ENCODE measurements around the gene ESYT3. TPM values are rescaled to one million over a fixed set of nuclear protein-coding genes. Genes with fewer than 3 reads are reported as not detected.
"Not testable (repeated sequence)": the region's sequence is repeated elsewhere in the genome, so short reads cannot be mapped to it uniquely, and the experiment has no call there.

The ESYT3 gene
- total RNA-seq, 1 donor from 2014 or later = 1.8 TPM

- H3K4me3 Mint-ChIP-seq (ENCODE audit: low read depth) = no peak overlapping the region
- DNase-seq (ENCODE audit: low spot score, unreplicated experiment) = no peak
- peaks cover 9% of the 10 kb centered on the region for H3K4me1 Mint-ChIP-seq (ENCODE audit: low read depth)
- H3K27me3 Mint-ChIP-seq = no peaks in the 10 kb centered on the region
- H3K9me3 Mint-ChIP-seq (ENCODE audit: low read depth) = peaks cover 17% of the 10 kb centered on the region
- H3K27ac Mint-ChIP-seq = no peak overlapping the region
- peaks cover 28% of the 10 kb centered on the region for H3K36me3 Mint-ChIP-seq (ENCODE audit: insufficient read depth)
- TF ChIP-seq CTCF (IDR thresholded peaks at IDR 0.05; ENCODE audit: unreplicated experiment) = no peak
Measured at GRCh38 chr3:138493804-138494606, 59.6 kb downstream of the ESYT3 start.

DNA sequence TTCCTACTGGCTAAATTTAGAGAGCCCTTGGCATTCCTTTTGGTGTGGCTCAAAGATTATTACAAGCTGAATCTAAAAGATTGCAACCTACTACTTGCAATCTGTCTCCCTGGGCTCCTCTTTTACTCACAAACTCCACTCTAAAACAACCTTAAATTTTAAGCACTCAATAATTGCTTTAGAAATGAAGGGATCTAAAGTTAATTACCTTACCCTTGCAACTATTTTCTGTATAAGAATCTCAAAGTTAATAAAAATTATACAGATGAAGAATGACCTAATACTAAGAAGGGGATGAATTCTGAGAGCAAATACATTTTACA, 60.2 kb downstream of the ESYT3 start:
- H3K27ac Mint-ChIP-seq = no peak overlapping the region
- peaks cover 13% of the 10 kb centered on the region for H3K9me3 Mint-ChIP-seq (ENCODE audit: low read depth)
- no peak for TF ChIP-seq CTCF (IDR thresholded peaks at IDR 0.05; ENCODE audit: unreplicated experiment)
- H3K4me1 Mint-ChIP-seq (ENCODE audit: low read depth) = peaks cover 9% of the 10 kb centered on the region
- no peaks in the 10 kb centered on the region for H3K27me3 Mint-ChIP-seq
- peaks cover 28% of the 10 kb centered on the region for H3K36me3 Mint-ChIP-seq (ENCODE audit: insufficient read depth)
- H3K4me3 Mint-ChIP-seq (ENCODE audit: low read depth) = no peak overlapping the region
- DNase-seq (ENCODE audit: low spot score, unreplicated experiment) = no peak

GRCh38 chr3:138495638-138496037, 61.2 kb downstream of the ESYT3 start:
- peaks cover 22% of the 10 kb centered on the region for H3K36me3 Mint-ChIP-seq (ENCODE audit: insufficient read depth)

DNA sequence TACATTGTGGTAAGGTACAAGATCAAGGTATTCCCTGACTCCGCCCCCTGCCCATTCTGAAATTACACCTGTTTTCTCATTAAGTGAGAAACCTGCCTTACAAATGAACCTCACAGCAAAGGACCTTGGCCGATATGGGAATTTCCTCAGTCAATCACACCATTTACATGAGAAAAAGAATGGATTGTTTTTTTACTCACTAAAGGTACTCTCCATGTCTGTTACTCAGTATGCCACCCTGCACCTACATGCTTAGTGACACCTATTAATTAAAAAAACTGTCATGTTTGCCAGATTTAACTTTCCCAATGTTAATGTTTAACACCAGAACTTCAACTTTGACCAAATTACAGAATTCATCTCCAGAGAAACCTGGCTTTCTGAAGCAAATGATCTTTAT, 62.0 kb downstream of the ESYT3 start:
- Mint-ChIP-seq H3K36me3 (ENCODE audit: insufficient read depth) (peaks cover 14% of the 10 kb centered on the region), H3K4me3 (ENCODE audit: low read depth) (no peak overlapping the region), H3K27ac (no peak overlapping the region), H3K4me1 (ENCODE audit: low read depth) (peaks cover 9% of the 10 kb centered on the region), H3K9me3 (ENCODE audit: low read depth) (no peaks in the 10 kb centered on the region), H3K27me3 (no peaks in the 10 kb centered on the region)
- no peak for DNase-seq (ENCODE audit: low spot score, unreplicated experiment)
- TF ChIP-seq CTCF (IDR thresholded peaks at IDR 0.05; ENCODE audit: unreplicated experiment) = no peak

More at GRCh38 chr3:138495638-138496037, 61.2 kb downstream of the ESYT3 start:
- H3K4me1 Mint-ChIP-seq (ENCODE audit: low read depth); H3K9me3 Mint-ChIP-seq (ENCODE audit: low read depth); H3K27ac Mint-ChIP-seq; H3K27me3 Mint-ChIP-seq; DNase-seq (ENCODE audit: low spot score, unreplicated experiment); H3K4me3 Mint-ChIP-seq (ENCODE audit: low read depth): not testable (repeated sequence)

GRCh38 chr3:138497021-138497420, 62.6 kb downstream of the ESYT3 start:
- no peak overlapping the region for H3K4me3 Mint-ChIP-seq (ENCODE audit: low read depth)
- H3K27ac Mint-ChIP-seq = no peak overlapping the region
- no peak for TF ChIP-seq CTCF (IDR thresholded peaks at IDR 0.05; ENCODE audit: unreplicated experiment)
- H3K36me3 Mint-ChIP-seq (ENCODE audit: insufficient read depth) = peaks cover 11% of the 10 kb centered on the region
- no peak for DNase-seq (ENCODE audit: low spot score, unreplicated experiment)
- peaks cover 9% of the 10 kb centered on the region for H3K4me1 Mint-ChIP-seq (ENCODE audit: low read depth)
- H3K9me3 Mint-ChIP-seq (ENCODE audit: low read depth) = no peaks in the 10 kb centered on the region
- no peaks in the 10 kb centered on the region for H3K27me3 Mint-ChIP-seq

DNA sequence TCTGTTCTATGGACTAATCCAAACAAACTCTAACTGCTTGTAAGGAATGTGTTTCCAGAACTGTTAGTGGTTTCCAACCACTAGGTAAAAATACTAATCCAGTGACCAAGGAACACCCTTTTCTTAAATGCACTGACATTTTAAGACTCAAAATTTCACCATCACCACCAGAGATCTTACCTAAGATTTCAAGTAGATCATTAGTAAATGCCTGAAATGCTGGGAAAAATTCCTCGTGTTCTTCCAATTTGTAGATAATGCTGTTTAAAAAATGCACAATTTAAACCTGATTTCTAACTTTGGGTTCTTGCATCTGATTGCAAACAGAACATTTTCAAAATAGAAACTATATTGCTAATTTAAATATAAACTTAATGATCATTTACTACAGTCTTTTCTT, 63.4 kb downstream of the ESYT3 start:
- no peak for TF ChIP-seq CTCF (IDR thresholded peaks at IDR 0.05; ENCODE audit: unreplicated experiment)
- peaks cover 9% of the 10 kb centered on the region for H3K36me3 Mint-ChIP-seq (ENCODE audit: insufficient read depth)
- no peak for DNase-seq (ENCODE audit: low spot score, unreplicated experiment)
- no peaks in the 10 kb centered on the region for H3K9me3 Mint-ChIP-seq (ENCODE audit: low read depth)
- no peak overlapping the region for H3K4me3 Mint-ChIP-seq (ENCODE audit: low read depth)
- H3K4me1 Mint-ChIP-seq (ENCODE audit: low read depth) = peaks cover 9% of the 10 kb centered on the region
- no peaks in the 10 kb centered on the region for H3K27me3 Mint-ChIP-seq
- H3K27ac Mint-ChIP-seq = no peak overlapping the region
